Spleen (tissue), 7 donors: Measurements from ENCODE around the gene DDRGK1.

ENCODE experiments used
- POLR2AphosphoS5 ChIP-seq, 3 donors: sonication (generic); formaldehyde crosslinking; IDR thresholded peaks; one replicate each; pipeline ENCODE4 v1.5.1; 2017; ENCODE audit warnings: antibody characterized with exemption in 3 of 3
- TF ChIP-seq, protein P1 (sequence below), 11 experiments: fragments of 200-600 bp in 7 of 11; fragments of 450-650 bp in 4 of 11; sonication (generic) in 4 of 11; IDR thresholded peaks in 8 of 11; conservative IDR thresholded peaks in 3 of 11; 1 replicate in 7 of 11; 2 replicates in 4 of 11; pipeline versions ENCODE4 v1.4.0 to v1.8.0; 2016 to 2021; ENCODE audit warnings: antibody characterized with exemption in 11 of 11, inconsistent platforms in 4 of 11, mild to moderate bottlenecking in 1 of 11
- donor health status: DM: no; HTN: no; CAD: no; lungs with moderate emphysema.
- donor health status: DM: no; HTN: no; CAD: no.
- donor health status: DM: no; HTN: no; CAD: no.

DNA sequence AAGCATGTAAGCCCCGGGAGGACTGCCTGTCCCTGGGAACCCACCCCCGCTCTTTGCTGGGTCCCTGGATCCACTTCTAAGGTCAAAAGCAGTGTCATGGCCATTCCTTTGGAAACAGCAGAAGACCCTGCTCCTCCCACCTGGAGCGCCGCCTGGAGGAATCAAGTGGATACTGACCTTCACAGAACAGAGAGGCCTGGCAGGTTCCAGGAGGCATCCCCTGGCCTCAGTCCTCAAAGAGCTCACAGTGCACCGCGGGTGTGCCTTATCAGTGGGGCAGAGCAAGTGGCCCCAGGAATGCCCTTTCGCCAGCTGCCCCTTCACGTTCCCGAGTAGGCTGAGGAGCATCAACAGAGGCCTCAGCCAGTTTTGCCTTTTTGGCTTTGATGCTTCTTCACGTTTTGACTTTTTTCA lies 45.6 kb upstream of the DDRGK1 start:
- TF ChIP-seq, protein P1, sequence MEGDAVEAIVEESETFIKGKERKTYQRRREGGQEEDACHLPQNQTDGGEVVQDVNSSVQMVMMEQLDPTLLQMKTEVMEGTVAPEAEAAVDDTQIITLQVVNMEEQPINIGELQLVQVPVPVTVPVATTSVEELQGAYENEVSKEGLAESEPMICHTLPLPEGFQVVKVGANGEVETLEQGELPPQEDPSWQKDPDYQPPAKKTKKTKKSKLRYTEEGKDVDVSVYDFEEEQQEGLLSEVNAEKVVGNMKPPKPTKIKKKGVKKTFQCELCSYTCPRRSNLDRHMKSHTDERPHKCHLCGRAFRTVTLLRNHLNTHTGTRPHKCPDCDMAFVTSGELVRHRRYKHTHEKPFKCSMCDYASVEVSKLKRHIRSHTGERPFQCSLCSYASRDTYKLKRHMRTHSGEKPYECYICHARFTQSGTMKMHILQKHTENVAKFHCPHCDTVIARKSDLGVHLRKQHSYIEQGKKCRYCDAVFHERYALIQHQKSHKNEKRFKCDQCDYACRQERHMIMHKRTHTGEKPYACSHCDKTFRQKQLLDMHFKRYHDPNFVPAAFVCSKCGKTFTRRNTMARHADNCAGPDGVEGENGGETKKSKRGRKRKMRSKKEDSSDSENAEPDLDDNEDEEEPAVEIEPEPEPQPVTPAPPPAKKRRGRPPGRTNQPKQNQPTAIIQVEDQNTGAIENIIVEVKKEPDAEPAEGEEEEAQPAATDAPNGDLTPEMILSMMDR (IDR thresholded peaks at IDR 0.05 in 8 of 11, conservative IDR thresholded peaks at IDR 0.05 in 3 of 11) = no peak
- no peak for TF ChIP-seq POLR2AphosphoS5 (IDR thresholded peaks at IDR 0.05)
